HG02610 (cell line): ENCODE results near the gene AJAP1.

Source experiments
- ATAC-seq: cut with Tn5 transposase; IDR thresholded peaks from one replicate; pipeline ENCODE4 v1.9.1; 2021; ENCODE audit warnings: mild to moderate bottlenecking, moderate library complexity; ENCODE audit not compliant: unreplicated experiment

AJAP1 gene

GRCh38 chr1:4728319-4729089 lies 74.1 kb downstream of the AJAP1 start:
- no peak for ATAC-seq

GRCh38 chr1:4729090-4729471 lies 74.7 kb downstream of the AJAP1 start:
- ATAC-seq, result no peak

- no peak for ATAC-seq
These were observed 75.7 kb downstream of the AJAP1 start for GRCh38 chr1:4730078-4730477.

- no peak for ATAC-seq
These were observed 79.2 kb downstream of the AJAP1 start for GRCh38 chr1:4733446-4734177.

DNA sequence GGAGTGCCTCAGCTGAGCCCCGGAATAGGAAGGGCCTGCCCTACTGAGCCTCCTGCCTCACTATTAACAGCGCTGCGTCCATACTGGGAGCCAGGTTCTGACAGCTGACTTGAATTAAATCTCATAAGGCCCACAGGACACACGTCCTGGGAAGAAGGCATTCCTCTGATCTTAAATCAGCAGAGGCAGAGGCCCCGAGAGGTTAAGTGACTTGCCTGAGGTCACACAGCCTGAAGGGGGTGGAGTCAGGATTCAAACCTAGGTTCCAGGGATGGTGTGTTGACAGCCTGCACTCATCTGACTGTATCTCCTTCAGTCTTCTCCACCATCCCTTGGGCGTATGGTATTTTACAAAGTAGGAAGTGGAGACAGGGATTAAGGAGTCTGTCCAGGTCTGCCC lies 79.8 kb downstream of the AJAP1 start:
- no peak for ATAC-seq

GRCh38 chr1:4734791-4735190 lies 80.4 kb downstream of the AJAP1 start:
- no peak for ATAC-seq

GRCh38 chr1:4736254-4736653 lies 81.8 kb downstream of the AJAP1 start:
- no peak for ATAC-seq

GRCh38 chr1:4741876-4742423 lies 87.5 kb downstream of the AJAP1 start:
- ATAC-seq, result no peak

DNA sequence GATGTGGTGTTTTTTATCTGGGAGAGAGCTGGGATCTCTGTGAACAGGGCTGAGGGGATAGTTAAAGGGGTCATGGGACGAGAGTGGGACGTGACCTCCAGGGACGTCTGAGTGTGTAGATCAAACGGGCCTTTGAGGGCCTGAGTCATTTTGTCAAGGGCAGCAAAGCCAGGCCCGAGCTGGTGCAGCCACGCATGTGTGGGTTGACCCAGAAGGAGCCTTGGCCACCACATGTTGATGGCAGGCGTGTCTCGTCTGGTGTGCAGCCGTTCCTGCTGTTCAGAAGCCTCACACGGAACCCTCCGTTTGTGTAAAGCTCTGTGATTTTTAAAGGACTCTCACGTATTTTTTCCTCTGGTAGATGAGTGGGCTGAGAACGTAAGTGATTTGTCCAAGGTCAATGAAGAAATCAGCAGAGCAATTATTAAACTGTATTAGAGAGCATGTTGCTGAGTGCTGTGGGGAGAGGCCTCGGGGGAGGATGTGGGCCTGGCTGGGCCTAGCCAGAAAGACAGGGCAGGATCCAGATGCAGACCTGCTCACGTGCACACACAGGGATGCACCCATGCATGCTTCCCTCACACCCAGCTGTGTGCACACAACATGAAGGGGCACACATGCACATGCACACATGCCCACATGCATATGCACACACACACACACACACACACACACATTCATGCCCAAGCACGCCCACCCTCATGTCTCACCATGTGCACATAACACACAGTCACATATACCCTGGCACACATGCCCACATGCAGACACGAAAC lies 89.8 kb downstream of the AJAP1 start:
- ATAC-seq, result no peak

DNA sequence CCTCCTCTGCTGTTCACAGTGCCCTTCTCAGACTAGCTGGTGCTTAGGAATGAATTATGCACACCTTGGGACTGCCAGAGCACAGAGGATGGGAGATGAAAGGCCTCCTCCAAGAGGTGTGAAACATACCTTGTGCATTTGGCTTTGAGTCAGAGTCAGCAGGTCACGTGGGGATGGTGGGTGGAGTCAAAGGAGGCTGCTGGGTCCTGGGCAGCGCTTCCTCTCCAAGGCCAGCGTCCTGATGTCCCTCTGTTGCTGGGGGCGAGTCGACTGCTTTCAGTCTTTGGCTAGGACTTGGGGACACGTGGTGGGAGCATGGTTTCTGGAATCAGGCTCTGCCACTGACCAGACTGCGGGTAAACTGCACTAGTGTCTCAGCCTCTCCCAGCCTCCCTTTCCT lies 91.2 kb downstream of the AJAP1 start:
- ATAC-seq, result no peak

DNA sequence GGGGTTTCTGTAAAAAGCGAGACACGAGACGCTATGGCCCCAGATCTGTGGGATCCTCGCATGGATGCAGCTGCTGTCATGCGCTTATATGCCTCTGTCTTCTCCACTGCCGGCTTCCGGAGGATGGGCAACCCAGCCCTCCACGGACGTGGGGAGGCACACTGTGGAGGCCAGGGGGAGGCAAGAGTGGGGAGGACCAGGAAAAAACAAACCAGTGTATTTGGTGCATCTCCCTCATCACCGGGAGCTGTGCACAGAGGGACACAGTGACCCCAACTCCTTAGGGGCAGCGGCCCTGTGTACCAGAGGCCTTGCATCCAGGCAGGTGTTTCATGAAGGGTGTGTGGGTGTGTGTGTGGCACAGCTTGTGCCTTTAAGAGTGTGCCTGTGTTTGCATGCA lies 95.0 kb downstream of the AJAP1 start:
- no peak for ATAC-seq

DNA sequence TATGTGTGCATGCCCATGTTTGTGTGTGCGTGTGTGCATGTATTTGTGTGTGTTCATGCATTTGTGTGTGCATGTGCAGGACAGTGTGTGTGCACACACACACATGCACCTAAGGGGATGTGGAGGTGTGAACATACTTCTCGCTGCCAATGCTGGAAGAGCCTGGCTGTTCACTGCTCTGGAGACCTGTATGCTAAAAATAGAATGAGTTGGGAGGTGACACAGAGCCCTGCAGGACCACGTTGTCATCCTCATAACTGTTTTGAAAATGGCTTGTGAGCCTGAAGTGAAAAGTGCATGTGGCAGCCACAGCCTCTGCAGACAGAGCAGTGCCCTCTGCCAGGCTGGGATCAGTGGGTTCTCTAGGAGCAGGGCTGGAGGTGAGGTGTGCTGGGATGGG lies 95.8 kb downstream of the AJAP1 start:
- no peak for ATAC-seq

DNA sequence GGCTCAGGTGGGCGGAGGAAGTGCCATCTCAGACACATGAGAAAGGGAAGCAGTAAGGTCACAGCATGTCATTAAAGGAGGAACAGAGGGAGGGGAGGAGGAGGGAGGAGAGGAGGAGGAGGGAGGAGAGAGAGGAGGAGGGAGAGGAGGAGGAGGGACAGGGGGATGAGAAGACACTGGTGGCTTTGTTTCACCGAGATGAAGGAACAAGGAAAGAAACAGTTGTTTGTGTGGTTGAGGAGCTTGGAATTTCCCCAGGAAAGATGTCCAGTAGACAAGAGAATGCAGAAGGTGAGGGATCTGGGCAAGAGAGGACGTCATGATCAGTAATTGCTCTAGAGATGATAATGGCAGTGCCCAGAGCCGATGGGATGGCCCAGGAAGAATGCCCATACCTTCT lies 97.7 kb downstream of the AJAP1 start:
- no peak for ATAC-seq

GRCh38 chr1:4754816-4755215 lies 100.4 kb downstream of the AJAP1 start:
- ATAC-seq, result no peak

GRCh38 chr1:4755301-4755845 lies 101.0 kb downstream of the AJAP1 start:
- ATAC-seq, result no peak

GRCh38 chr1:4755864-4756504 lies 101.6 kb downstream of the AJAP1 start:
- no peak for ATAC-seq

- no peak for ATAC-seq
These were observed 102.6 kb downstream of the AJAP1 start for GRCh38 chr1:4756851-4757580.

- no peak for ATAC-seq
These were observed 105.3 kb downstream of the AJAP1 start for GRCh38 chr1:4759671-4760070.

GRCh38 chr1:4760088-4760487 lies 105.7 kb downstream of the AJAP1 start:
- ATAC-seq, result no peak

DNA sequence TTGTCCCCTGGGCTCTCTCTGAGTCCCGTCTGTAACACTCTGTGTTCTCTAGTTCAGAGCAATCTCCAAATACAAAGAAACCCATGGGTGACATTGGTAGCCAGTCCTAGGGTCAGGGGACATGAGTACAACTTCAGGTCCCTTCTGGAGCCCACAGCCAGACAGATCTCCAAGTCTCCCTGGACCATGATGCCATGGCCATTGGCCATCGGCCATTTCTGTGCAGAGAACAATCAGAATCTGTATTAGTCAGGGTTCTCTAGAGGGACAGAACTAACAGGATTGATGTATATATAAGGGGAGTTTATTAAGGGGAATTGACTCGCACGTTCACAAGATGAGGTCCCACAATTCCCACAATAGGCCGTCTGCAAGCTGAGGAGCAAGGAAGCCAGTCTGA lies 106.9 kb downstream of the AJAP1 start:
- no peak for ATAC-seq
